Measurements from ENCODE around the gene LRG1.
A peak's percentile ranks its signal among the peaks of the same experiment; 100 is the strongest.

DNA sequence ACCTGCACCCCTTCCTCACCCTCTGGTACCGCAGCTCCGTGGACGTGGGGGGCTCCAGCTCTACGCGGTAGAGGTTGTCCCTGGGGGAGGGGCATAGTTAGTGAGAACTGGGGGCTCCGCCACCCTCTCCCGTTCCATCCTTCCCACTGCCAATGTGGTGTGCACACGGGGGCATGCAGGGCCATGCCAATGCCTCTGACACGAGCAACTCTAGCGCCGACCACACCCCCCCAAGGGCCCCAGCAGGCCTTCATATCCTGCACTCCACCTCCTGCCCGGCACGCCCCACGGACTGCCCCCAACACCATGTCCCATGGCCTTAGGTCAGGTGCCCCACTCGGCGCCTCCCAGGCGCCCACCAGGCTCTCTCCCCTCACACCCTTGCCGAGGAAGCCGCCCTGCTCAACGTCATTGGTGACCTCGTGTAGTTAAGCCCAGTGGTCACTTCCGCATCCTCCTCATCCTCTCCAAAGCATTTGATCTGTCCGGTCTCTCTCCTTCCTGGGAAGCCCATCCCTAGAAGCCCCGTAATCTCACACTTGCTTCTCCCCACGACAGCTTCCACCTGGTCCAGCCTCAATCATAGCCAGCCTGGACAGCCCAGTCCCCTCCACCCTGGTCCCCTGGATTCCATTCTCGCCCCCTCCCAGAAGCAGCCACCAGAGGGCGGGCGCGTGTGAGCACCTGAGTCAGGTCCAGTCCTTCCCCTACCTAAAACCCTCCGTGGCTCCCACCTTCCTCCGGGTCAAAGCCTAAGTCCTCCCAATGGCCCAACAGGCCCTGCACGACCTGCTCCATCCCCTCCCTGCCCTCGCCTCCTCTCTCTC is 17.5 kb upstream of the LRG1 start:
- TF ChIP-seq, protein P1, sequence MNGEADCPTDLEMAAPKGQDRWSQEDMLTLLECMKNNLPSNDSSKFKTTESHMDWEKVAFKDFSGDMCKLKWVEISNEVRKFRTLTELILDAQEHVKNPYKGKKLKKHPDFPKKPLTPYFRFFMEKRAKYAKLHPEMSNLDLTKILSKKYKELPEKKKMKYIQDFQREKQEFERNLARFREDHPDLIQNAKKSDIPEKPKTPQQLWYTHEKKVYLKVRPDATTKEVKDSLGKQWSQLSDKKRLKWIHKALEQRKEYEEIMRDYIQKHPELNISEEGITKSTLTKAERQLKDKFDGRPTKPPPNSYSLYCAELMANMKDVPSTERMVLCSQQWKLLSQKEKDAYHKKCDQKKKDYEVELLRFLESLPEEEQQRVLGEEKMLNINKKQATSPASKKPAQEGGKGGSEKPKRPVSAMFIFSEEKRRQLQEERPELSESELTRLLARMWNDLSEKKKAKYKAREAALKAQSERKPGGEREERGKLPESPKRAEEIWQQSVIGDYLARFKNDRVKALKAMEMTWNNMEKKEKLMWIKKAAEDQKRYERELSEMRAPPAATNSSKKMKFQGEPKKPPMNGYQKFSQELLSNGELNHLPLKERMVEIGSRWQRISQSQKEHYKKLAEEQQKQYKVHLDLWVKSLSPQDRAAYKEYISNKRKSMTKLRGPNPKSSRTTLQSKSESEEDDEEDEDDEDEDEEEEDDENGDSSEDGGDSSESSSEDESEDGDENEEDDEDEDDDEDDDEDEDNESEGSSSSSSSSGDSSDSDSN (IDR thresholded peaks at IDR 0.05; ENCODE audit: borderline replicate concordance in 1 of 2, low read depth in 2 of 2, low read length in 2 of 2): no peak
- TF ChIP-seq, protein P2, sequence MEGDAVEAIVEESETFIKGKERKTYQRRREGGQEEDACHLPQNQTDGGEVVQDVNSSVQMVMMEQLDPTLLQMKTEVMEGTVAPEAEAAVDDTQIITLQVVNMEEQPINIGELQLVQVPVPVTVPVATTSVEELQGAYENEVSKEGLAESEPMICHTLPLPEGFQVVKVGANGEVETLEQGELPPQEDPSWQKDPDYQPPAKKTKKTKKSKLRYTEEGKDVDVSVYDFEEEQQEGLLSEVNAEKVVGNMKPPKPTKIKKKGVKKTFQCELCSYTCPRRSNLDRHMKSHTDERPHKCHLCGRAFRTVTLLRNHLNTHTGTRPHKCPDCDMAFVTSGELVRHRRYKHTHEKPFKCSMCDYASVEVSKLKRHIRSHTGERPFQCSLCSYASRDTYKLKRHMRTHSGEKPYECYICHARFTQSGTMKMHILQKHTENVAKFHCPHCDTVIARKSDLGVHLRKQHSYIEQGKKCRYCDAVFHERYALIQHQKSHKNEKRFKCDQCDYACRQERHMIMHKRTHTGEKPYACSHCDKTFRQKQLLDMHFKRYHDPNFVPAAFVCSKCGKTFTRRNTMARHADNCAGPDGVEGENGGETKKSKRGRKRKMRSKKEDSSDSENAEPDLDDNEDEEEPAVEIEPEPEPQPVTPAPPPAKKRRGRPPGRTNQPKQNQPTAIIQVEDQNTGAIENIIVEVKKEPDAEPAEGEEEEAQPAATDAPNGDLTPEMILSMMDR (IDR thresholded peaks at IDR 0.05 in 2 of 3, conservative IDR thresholded peaks at IDR 0.05 in 1 of 3; ENCODE audit: insufficient read depth in 2 of 3, low read depth in 1 of 3, low read length in 3 of 3): peak; percentile 73 to 92 (median 84)
- no peak for TF ChIP-seq GTF2F1 (IDR thresholded peaks at IDR 0.05; ENCODE audit: low read depth, low read length)
- TF ChIP-seq NRF1 (conservative IDR thresholded peaks at IDR 0.05 in 1 of 2, IDR thresholded peaks at IDR 0.05 in 1 of 2): no peak
- TF ChIP-seq PCBP2 (IDR thresholded peaks at IDR 0.05; ENCODE audit: low read depth, low read length, poor library complexity, severe bottlenecking): no peak
- no peak for TF ChIP-seq SNIP1 (IDR thresholded peaks at IDR 0.05; ENCODE audit: low read depth)
- TF ChIP-seq CREM (IDR thresholded peaks at IDR 0.05; ENCODE audit: low read depth): peak; percentile 41; the same call in 1 of the 2 replicates
- no peak for TF ChIP-seq POLR2AphosphoS5 (IDR thresholded peaks at IDR 0.05; ENCODE audit: control insufficient read depth, insufficient read depth, low read depth, low read length)
- no peak for TF ChIP-seq BMI1 (IDR thresholded peaks at IDR 0.05; ENCODE audit: low read length)
